Rectal smooth muscle tissue (tissue), 1 donor: ENCODE measurements around the gene PXN.
"Not testable (repeated sequence)": the region's sequence is repeated elsewhere in the genome, so short reads cannot be mapped to it uniquely, and the experiment has no call there.

Source experiments
- H3K27ac ChIP-seq: one replicate; pipeline ENCODE4 v1.7.0; 2013; ENCODE audit warnings: low read depth, low read length, inconsistent platforms
- H3K27me3 ChIP-seq: one replicate; pipeline ENCODE4 v1.7.0; 2013; ENCODE audit warnings: low read length; ENCODE audit not compliant: control insufficient read depth, insufficient read depth
- H3K36me3 ChIP-seq: one replicate; pipeline ENCODE4 v1.7.0; 2013; ENCODE audit warnings: low read length; ENCODE audit not compliant: control insufficient read depth, insufficient read depth
- H3K4me1 ChIP-seq: one replicate; pipeline ENCODE4 v1.7.0; 2013; ENCODE audit warnings: low read length; ENCODE audit not compliant: control insufficient read depth, insufficient read depth
- H3K4me3 ChIP-seq: one replicate; pipeline ENCODE4 v1.7.0; 2013; ENCODE audit warnings: low read length
- H3K9ac ChIP-seq: one replicate; pipeline ENCODE4 v1.7.0; 2013; ENCODE audit warnings: low read length

The PXN gene

DNA sequence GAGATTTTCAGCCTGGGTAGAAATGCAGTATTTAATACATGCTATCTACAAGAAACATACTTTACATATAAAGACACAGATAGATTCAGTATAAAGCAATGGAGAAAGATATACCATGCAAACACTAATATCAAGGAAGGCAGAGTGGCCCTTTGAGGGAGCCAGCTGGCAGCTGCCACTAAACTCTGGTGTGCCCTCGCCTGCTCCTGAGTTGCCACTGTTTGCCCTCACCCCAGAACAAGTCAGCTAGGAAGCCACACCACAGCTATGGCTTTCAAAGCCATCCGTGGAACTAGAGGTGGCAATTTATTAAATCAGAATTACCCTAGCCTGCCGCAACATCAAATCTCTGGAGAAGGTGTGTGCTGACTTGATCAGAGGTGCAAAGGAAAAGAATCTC lies 18.3 kb downstream of the PXN start:
- H3K4me1 ChIP-seq, result peaks cover 22% of the 10 kb centered on the region
- no peak overlapping the region for H3K4me3 ChIP-seq
- H3K9ac ChIP-seq, result no peak overlapping the region

GRCh38 chr12:120246705-120247104 lies 18.8 kb downstream of the PXN start:
- H3K27me3 ChIP-seq, H3K36me3 ChIP-seq, H3K4me3 ChIP-seq, H3K27ac ChIP-seq, H3K9ac ChIP-seq: not testable (repeated sequence)
- peaks cover 25% of the 10 kb centered on the region for H3K4me1 ChIP-seq

More for the DNA sequence above, 18.3 kb downstream of the PXN start:
- Histone ChIP-seq H3K36me3 (no peaks in the 10 kb centered on the region), H3K27me3 (no peaks in the 10 kb centered on the region), H3K27ac (no peak overlapping the region)

- H3K27me3 ChIP-seq, result no peaks in the 10 kb centered on the region
- H3K27ac ChIP-seq, result no peak overlapping the region
- H3K36me3 ChIP-seq, result no peaks in the 10 kb centered on the region
- no peak overlapping the region for H3K9ac ChIP-seq
- peaks cover 29% of the 10 kb centered on the region for H3K4me1 ChIP-seq
- no peak overlapping the region for H3K4me3 ChIP-seq
Measured at GRCh38 chr12:120242971-120243699, 22.4 kb downstream of the PXN start.

- Histone ChIP-seq H3K36me3 (no peaks in the 10 kb centered on the region), H3K4me1 (peaks cover 31% of the 10 kb centered on the region), H3K4me3 (no peak overlapping the region), H3K27me3 (no peaks in the 10 kb centered on the region), H3K9ac (no peak overlapping the region), H3K27ac (peak overlapping the region; percentile 7)
Measured at GRCh38 chr12:120242275-120242799, 23.2 kb downstream of the PXN start.

DNA sequence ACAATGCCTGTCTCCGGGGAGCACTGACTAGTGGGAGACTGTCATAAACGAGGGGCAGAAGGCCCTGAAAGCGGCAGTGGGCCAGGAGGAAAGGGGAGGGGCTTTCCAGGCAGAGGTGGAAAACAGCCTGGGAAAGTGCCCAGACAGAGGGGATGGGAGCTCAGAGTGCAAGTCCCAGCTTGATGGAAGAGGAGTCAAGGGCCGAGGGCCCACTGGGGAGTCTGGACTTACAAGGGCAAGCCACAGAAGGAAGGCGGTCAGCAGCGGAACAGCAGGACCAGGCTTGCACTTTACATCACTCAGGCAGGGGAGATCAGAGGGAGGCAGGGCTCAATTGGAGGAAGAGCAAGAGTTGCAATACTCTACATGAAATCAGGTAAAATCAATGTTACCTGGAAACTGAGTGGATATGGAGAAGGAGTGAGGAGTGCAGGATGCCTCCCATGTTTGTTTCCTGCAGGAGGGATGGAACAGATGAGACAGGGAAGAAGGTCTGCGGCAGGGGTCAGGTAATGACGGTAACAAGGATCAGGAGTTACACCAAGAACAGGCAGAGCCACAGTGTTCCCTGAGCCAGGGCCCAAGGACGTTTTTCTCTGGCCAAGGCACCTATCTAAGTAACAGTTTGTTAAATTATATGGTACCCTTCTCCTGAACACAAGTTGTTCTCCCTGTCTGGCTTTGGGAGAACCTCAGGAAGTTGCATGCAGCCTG lies 23.8 kb downstream of the PXN start:
- Histone ChIP-seq H3K27ac (peak overlapping the region; percentile 28), H3K27me3 (no peaks in the 10 kb centered on the region), H3K4me3 (no peak overlapping the region), H3K9ac (no peak overlapping the region), H3K36me3 (no peaks in the 10 kb centered on the region), H3K4me1 (peaks cover 29% of the 10 kb centered on the region)

- Histone ChIP-seq H3K36me3 (no peaks in the 10 kb centered on the region), H3K4me3 (no peak overlapping the region), H3K27ac (no peak overlapping the region), H3K27me3 (no peaks in the 10 kb centered on the region), H3K4me1 (peaks cover 36% of the 10 kb centered on the region), H3K9ac (no peak overlapping the region)
Measured at GRCh38 chr12:120240495-120240833, 25.1 kb downstream of the PXN start.

- Histone ChIP-seq H3K4me1 (peaks cover 41% of the 10 kb centered on the region), H3K36me3 (no peaks in the 10 kb centered on the region), H3K27me3 (no peaks in the 10 kb centered on the region), H3K4me3 (no peak overlapping the region), H3K27ac (no peak overlapping the region), H3K9ac (no peak overlapping the region)
Measured at GRCh38 chr12:120239776-120240494, 25.6 kb downstream of the PXN start.

DNA sequence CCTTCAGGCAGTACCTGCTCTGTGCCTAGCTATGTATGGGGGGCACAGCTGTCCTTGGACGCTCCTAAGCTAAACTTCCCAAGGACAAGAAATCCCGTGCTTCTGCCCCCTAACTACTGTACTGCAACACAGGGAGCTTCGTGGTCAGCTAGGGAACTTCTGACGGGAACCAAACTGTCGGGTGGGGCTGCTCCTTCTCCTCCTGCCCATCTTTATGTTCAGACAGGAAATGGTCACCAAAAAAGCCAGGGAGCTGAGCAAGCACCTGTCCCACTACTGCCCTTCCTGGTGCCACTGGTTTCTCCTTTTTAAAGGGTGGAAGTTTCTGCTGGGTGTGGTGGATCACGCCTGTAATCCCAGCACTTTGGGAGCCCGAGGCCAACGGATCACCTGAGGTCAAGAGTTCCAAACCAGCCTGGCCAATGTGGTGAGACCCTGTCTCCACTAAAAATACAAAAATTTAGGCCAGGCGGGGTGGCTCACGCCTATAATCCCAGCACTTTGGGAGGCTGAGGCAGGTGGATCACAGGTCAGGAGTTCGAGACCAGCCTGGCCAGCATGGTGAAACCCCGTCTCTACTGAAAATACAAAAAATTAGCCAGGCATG lies 26.6 kb downstream of the PXN start:
- peaks cover 50% of the 10 kb centered on the region for H3K4me1 ChIP-seq
- peak overlapping the region; percentile 1 for H3K27ac ChIP-seq
- H3K36me3 ChIP-seq, result no peaks in the 10 kb centered on the region
- H3K9ac ChIP-seq, result no peak overlapping the region
- H3K27me3 ChIP-seq, result no peaks in the 10 kb centered on the region
- no peak overlapping the region for H3K4me3 ChIP-seq

DNA sequence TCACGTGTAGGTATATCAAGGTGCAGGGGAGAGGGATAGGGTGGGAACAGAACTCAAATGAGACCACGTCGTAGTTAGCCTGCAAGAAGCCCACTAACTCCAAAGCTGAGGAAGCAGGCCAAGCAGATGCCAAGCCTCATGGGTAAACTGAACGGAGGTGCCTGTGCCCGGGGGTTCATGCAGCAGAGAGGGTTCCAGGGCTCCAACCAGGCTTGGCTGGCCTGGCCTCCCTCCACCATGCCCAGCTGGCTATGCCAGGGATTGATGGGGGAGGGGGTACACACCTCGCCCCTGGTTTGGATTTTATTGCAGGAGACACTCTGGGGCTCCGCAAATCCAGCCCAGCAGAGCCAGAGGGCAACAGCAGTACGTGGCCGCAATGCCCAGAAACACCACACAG lies 27.3 kb downstream of the PXN start:
- H3K27me3 ChIP-seq, result no peaks in the 10 kb centered on the region
- no peak overlapping the region for H3K9ac ChIP-seq
- no peak overlapping the region for H3K4me3 ChIP-seq
- peaks cover 50% of the 10 kb centered on the region for H3K4me1 ChIP-seq
- peak overlapping the region; percentile 1 for H3K27ac ChIP-seq
- H3K36me3 ChIP-seq, result no peaks in the 10 kb centered on the region

DNA sequence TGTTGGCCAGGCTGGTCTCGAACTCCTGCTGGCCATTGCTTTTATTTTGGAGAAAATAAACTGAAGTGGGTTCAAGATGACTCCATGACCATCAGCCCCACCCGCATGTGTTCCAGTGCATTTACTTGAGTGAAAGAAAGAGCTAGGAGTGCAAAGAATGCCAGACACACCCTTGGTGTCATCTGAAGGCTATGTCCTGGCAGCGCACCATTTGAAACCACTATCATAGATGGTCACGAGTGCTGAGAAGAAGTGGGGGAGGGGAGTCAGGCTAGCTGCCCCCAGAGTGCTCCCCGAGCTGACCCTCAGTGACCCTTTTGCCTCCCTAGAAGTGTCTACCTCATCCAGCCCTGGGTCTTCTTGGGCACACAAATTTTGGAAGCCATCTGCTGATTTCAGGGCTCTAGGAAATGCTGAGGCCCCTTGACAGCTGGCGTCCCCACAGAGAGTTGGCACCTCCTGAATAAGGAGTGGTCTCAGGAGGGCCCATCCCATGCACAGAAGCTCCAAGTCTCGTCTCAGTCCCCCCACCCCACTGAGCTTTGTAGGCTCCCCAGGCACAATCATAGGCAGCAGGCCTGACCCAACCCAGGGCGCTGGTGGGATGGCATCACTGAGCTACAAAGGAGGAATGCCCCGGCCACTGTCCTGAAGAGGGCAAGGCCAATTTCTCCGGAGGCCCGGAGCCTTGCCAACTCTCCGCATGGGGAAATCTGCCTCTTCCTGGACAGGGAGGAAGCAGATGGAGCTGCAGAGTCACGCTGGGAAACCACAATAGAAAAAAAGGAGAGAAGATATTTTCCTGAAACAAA lies 28.0 kb downstream of the PXN start:
- H3K27ac ChIP-seq, result peak overlapping the region; percentile 37
- no peak overlapping the region for H3K4me3 ChIP-seq
- H3K9ac ChIP-seq, result no peak overlapping the region
- H3K27me3 ChIP-seq, result no peaks in the 10 kb centered on the region
- no peaks in the 10 kb centered on the region for H3K36me3 ChIP-seq
- H3K4me1 ChIP-seq, result peaks cover 55% of the 10 kb centered on the region

DNA sequence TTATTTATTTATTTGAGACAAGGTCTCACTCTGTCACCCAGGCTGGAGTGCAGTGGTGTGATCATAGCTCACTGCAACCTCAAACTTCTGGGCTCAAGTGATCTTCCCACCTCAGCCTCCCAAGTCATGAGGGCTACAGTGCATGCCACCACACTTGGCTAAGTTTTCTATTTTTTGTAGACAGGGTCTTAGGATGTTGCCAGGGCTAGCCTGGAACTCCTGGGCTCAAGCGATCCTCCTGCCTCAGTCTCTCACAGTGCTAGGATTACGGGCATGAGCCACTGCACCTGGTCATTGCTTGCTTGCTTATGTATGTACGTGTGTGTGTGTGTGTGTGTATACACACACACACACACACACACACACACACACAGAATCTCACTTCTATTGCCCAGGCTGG lies 28.7 kb downstream of the PXN start:
- not testable (repeated sequence) for H3K27ac ChIP-seq, H3K4me3 ChIP-seq, H3K27me3 ChIP-seq, H3K9ac ChIP-seq, H3K36me3 ChIP-seq
- peaks cover 60% of the 10 kb centered on the region for H3K4me1 ChIP-seq
